ENCODE measurements around the gene INPP4B.

- TF ChIP-seq, protein P1, sequence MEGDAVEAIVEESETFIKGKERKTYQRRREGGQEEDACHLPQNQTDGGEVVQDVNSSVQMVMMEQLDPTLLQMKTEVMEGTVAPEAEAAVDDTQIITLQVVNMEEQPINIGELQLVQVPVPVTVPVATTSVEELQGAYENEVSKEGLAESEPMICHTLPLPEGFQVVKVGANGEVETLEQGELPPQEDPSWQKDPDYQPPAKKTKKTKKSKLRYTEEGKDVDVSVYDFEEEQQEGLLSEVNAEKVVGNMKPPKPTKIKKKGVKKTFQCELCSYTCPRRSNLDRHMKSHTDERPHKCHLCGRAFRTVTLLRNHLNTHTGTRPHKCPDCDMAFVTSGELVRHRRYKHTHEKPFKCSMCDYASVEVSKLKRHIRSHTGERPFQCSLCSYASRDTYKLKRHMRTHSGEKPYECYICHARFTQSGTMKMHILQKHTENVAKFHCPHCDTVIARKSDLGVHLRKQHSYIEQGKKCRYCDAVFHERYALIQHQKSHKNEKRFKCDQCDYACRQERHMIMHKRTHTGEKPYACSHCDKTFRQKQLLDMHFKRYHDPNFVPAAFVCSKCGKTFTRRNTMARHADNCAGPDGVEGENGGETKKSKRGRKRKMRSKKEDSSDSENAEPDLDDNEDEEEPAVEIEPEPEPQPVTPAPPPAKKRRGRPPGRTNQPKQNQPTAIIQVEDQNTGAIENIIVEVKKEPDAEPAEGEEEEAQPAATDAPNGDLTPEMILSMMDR (IDR thresholded peaks at IDR 0.05): no peak
- TF ChIP-seq POLR2A (IDR thresholded peaks at IDR 0.05) (no peak), POLR2AphosphoS5 (IDR thresholded peaks at IDR 0.05) (no peak), EP300 (IDR thresholded peaks at IDR 0.05) (no peak)
Observed at GRCh38 chr4:142778430-142778829, 67.7 kb downstream of the INPP4B start.
